Measurements from ENCODE around the gene OVCA2.
"Not testable (repeated sequence)": the region's sequence is repeated elsewhere in the genome, so short reads cannot be mapped to it uniquely, and the experiment has no call there.

The OVCA2 gene

GRCh38 chr17:2041561-2042389, at the start of gene OVCA2:
Gene OVCA2, plus strand, starts transcription at chr17:2042022. Its CDS starts 26 bp downstream, at chr17:2042048.
- DNase-seq: peak; percentile 99

- no peak for DNase-seq
Measured at GRCh38 chr17:1992541-1992940, 49.3 kb upstream of the OVCA2 start.

GRCh38 chr17:1994707-1995106, 47.1 kb upstream of the OVCA2 start:
- no peak for DNase-seq

DNA sequence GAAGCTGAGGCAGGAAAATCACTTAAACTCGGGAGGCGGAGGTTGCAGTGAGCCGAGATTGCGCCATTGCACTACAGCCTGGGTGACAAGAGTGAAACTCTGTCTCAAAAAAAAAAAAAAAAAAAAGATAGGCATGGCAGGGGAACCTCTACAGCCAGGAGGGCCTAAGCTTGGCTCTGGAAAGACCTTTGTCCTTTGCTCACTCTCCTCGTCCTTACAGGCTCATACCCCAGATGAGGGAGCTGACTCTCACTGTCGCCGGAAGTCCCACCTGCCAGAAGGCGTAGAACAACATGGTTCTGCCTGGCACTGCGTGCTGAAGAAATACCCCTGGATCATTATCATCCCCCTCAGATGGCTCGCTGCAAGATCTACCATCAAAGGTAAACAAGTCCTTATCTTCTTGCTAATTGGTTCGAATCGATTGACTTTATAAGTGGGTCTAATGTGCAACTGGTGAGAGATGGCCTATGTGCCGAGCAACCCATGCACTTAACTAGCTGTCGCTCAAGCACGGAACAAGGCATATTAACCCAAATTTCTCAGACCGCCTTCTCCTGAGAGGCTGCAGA, 46.4 kb upstream of the OVCA2 start:
- no peak for DNase-seq

DNA sequence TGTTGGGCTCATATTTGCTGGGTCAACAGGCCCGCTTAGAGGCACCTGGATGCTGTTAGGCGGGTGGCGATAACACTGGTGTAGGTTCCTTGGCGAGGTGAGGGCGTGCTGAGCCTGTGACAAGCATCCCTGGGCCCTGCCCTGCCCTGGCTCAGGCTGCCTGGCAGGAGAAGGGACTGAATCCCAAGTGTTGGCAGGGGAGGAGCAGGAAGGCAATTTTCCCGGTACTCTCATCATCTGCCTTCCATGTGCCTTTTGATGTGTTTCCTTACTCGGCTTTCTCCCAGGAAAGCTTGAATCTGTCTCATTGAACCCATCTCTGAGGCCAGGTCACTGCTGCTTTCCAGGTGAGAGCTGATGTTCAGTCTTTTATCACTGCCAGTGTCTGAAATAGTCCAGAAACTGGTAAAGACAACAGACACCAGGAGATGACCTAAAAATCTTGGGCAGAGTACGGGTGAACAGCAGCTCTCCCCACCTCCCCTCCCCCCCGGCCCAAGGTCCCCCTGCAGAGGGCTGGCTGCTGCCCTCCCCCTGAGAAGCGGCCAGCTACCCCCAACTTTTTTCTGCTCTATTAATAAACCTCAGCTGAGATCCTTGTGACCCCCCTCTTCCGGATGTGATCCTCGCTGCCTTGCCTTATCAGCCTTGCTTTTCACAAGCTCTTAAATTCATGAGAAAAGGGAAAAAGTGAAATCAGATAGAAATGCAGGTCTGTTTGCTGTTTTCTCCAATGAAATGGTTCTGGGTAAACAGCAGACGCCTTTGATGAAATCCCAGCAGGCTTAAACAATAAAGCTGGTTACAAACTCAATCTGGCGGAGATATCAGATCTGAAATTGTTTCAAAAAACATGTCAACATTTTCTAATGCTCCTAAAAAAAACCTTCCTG, 45.7 kb upstream of the OVCA2 start:
- DNase-seq: no peak

DNA sequence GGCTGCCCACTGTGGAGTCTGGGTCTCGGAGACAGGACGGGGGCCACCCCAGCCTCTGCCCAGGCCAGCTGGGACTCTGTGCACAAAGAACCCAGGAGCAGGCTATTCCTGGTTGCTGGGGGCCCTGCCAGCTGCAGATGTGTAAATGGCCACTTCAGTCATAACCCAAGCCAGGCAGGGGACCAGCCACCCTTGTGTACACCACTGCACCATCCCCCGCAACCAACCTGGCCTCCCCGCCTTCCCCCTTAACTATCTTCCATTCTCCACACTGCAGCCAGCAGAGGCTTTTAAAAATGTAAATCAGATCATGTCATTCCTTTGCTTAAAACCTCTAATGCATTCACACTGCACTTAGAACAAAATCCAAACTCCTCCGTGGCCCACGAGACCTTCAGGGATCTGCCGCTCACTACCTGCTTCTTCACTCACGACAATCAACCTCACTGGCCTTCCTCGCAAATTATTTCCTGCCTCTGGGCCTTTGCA, 45.0 kb upstream of the OVCA2 start:
- DNase-seq: no peak

GRCh38 chr17:1997289-1997926, 44.4 kb upstream of the OVCA2 start:
- no peak for DNase-seq

GRCh38 chr17:1997927-1998742, 43.7 kb upstream of the OVCA2 start:
- DNase-seq: no peak

DNA sequence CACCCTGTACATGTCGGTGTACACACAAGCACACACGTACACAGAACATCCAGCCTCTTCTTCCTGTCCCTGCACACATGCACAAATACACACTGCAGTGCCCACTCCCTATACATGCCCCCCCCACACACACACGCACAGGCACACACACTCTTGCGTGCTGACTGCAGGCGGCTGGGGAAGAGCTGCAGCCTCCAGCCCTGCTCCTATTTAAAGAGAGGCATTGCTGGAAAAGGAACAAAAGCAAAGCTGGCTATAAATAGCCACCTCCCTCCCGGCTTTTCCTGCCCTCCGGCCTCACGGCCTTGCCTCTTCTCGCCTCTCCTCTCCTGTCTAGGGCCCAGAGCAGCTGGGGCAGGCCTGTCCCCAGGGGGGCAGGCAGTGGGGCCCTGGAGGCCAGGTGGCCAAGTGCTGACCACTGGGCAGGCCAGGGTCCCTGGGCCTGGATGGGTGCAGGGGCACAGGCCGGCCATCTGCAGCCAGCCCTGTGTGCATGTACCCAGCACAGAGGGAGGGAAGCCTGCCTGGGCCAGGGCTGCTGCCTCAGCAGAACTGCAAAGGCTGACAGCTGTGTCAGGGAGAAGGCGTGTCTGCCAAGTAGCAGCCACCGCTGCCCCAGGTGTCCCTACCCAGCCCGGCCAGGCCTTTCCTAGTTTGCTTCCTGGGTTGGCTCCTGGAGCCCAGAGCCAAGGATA, 42.1 kb upstream of the OVCA2 start:
- DNase-seq: no peak

GRCh38 chr17:2002767-2003329, 39.0 kb upstream of the OVCA2 start:
- no peak for DNase-seq

DNA sequence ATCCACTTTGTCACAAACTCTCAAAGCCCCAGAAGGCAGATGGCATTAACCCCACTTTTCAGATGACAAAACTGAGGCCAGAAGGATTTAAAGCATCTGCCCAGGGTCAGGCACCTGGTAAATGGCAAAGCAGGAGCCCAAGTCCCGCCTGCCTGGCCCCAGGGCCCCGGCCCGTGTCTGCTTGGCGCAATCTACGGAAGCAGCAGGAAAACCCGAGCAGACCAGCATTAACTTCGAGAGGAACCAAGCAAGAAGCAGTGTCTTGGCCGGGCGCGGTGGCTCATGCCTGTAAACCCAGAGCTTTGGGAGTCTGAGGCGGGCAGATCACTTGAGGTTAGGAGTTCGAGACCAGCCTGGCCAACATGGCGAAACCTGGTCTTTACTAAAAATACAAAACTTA, 38.3 kb upstream of the OVCA2 start:
- no peak for DNase-seq

- DNase-seq: no peak
Measured at GRCh38 chr17:2004435-2004952, 37.3 kb upstream of the OVCA2 start.

- DNase-seq: no peak
Measured at GRCh38 chr17:2008332-2009126, 33.3 kb upstream of the OVCA2 start.

GRCh38 chr17:2009737-2010136, 32.1 kb upstream of the OVCA2 start:
- no peak for DNase-seq

DNA sequence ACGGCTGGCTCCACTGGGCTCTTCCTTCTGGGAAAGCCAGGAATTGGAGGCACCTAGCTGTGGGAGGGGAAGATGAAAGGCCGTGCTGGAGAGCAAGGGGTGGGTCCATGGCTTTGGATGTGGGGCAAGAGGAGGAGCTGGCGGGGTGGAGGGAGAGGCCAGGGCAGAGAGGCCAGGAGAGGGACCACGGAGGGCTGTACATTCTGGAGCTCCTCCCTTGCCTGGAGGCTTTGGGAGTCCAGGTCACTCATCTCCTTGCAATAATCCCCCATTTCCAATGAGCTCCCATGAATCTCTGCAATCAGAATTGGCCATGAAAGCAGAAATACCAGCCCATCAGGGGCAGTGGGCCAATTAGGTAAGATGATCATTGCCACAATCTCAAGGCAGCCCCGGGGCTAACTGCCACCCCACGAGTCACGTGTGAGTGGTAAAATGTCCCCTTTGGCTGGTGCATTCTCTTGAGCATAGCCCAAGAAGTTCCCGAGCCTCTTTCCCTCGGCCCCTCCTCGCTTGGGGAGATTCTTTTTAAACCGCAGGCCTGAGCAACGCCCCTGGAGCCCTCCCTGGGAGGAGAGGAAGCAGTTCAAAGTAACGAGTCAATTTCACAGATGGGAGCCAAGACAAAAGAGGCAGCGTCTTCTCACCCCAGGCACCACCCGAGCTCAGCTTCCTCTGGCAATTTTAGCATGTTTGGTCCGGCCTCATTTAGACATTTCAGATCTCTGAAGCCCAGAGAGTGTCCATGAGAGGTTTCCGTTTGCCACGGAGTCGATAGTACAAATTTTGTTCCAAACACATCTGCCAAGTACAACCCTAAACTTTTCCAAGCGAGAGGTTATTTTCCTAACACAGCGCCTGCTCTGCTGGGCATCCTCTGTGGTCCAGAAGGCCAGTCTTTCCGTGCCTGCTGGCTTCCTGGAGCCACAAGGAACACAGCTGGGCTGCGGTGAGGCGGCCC, 30.1 kb upstream of the OVCA2 start:
- DNase-seq: no peak

DNA sequence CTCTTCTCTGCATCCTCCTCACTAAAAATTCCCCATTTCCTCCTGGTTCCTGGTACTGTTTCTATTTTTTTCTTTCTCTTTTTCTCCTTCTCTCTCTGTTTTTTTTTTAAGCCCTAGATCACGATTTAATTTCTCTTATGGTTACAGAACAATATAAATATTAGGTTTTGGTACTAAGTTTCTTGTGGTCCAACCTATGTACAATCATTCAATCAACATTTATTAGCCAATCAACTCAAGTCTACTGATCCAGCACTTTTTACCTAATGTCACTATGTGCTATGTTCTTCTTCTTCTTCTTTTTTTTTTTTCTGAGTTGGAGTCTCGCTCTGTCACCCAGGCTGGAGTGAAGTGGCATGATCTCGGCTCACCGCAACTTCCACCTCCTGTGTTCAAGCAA, 29.3 kb upstream of the OVCA2 start:
- DNase-seq: no peak

DNA sequence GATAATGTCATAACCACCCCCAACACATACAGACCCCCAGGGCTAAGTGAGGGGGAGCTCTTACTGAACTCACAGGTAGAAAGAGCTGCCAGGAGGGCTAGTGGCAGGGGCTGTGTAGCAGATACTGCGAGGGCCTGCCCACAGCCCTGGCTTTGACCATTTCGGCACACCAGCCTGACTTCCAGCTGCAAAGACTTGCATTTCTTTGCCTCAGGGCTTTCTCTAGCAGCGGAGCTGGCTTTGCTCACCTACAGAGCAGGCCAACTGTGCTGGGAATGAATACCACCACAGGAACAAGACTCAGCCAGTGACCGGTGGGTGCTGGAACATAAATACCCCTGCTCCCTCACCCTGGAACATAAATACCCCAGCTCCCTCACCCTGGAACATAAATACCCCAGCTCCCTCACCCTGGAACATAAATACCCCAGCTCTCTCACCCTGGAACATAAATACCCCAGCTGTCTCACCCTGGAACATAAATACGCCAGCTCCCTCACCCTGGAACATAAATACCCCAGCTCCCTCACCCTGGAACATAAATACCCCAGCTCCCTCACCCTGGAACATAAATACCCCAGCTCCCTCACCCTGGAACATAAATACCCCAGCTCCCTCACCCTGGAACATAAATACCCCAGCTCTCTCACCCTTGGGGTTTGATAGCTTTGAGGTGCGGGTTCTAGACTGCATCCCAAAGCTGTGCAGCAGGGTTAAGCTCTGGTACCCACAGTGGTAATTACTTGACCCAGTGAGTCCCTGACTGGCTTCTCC, 28.4 kb upstream of the OVCA2 start:
- DNase-seq: not testable (repeated sequence)

DNA sequence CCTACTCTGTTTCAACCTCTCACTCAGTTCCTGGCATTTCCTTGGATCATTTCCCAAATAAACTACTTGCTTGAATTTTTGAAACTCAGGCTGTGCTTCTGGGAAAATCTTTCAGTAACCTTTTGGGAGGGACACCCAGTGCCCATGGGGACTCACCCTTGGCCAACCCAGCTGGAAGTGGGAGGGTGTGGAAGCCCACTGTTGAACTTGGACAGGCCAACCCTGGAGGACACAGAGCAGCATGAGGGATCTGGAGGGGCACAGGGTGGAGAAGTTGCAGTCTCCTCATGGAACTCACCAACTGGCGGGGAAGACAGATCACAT, 27.9 kb upstream of the OVCA2 start:
- DNase-seq: no peak

Data from activated effector memory CD4-positive, alpha-beta T cell treated with anti-CD3 and anti-CD28 coated beads, Interleukin-2, amount 50 U/mL, for 16 hours (primary cell).